OCI-M2 (cell line): ENCODE measurements around the gene OXNAD1.

Experiments used
- DNase-seq: peaks from one replicate; lab custom pipeline; 2025; ENCODE audit not compliant: unreplicated experiment; lab: John Stamatoyannopoulos, UW

OXNAD1 gene

DNA sequence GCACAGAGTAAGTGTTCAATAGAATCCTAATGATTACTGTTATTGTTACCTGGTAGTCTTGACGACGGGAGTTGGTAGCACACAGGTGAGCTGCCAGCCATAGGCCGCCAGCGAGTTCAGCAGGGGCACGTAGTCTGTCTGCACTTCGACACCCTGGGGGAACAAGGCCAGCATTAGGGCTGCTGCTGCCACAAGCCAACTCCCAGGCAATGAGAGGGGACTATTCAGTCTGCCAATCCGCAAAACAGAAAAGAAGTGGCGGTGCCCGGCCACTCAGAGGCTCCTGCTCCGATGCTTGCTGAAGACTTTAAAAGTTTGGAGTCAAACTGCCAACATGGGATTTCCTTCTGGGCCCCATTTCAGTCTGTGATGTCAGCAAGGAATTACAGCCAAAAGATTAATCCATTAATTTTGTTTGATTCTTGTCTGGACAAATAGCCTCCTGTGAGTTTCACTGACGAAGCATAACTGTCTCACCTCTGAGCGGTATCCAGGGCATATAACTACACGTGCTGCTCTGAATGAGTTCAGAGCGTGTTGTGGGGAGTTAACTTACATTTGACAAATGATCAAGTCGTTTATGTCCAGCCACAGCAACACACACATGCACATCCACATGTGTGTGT is 61.8 kb downstream of the OXNAD1 start:
- DNase-seq = no peak

GRCh38 chr3:16328124-16328523 is 63.1 kb downstream of the OXNAD1 start:
- no peak for DNase-seq

DNA sequence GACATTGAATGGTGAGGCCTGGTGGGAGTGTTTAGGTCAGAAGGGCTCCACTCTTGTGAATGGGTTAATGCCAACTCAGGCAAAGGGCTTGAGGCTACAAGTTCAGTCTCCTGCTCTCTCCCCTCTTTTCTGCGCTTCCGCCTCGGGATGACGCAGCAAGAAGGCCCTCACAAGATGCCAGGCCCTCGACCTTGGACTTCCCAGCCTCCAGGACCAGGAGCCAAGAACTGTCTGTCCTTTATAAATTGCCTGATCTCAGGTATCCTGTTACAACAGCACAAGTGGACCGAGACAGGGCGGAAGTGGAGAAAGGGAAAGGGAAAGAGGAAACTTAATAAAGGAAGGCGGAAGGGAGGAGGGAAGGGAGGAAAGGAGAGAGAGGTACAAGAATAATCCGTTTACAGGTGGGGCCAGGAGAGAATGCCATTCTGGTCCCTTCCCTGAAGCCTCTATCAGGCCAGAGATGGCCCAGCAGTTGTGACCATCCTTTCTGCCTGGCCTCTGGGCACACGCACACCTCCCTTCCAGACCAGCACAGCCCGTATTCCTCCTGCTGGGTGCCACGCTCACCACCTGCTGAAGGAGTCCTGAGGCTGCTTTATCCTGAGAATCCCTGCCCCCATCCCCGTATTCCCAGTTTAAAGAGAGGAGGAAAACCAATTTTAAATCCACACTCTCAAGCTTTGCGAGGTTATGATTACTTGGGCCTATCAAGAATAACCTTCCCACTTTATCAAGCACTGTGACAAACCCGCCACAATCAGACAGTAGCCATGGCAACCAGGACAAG is 64.2 kb downstream of the OXNAD1 start:
- no peak for DNase-seq

DNA sequence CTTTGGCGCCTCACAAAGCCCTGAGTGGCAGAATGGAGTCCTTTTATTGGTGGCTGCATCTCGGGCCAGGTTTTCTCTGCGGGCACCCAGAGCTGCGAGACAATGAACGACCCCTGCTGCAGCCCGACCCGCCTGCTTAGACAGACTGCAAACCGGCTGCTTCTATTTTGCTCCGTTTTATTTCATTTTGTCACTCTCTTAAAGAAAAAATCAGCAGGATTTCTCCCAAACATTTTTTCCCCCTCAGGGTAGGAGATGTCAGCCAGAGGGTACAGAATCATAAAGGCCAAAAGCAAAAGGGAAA is 64.8 kb downstream of the OXNAD1 start:
- no peak for DNase-seq

GRCh38 chr3:16330351-16330750 is 65.3 kb downstream of the OXNAD1 start:
- DNase-seq = no peak

DNA sequence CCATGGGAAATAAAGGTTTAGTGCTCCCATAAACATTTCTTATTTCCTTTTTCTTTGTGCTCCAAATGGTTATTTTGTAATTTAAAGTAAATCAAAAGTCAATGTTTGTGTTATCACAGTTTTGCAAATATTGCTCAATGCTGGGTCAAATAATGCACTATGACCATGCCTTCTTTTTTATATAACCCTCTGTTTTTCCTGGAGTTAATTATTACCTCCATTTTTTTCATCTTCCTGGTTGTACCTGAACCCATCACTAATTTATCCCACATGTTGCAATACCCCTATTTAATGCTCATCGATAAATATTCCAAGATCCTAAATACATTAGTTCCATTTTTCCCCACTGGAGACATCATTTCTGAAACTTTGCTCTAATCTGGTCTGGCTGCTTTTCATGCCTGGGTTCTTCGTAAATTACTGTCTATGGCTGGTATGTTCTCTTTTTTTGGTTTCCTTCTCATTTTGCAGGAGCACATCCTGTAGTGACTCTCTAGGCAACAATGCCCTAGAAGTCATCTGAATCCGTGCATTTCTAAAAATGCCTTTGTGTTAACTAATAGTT is 66.4 kb downstream of the OXNAD1 start:
- no peak for DNase-seq

DNA sequence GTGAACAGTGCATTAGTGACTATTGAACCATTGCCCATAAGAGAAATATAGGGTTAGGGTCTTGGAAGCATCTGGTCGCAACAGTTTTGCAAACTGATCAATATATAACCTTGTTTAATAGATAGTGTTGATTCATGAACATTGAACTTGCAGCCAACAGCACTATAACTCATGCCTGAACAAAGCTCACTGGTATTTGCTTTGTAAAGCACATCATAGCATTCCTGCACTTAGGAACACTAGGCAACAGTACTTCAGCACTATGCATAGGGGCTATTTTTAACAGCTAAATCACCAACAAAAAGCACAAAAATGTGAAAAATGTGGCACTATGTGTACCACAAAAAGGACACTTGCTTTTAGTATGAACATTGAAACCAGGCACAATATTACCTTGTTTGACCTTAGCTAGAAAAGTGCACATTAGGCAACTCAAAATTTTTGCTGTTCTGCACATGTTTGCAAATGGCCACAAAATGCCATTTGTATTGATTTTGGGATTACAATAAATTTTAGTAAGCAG is 68.0 kb downstream of the OXNAD1 start:
- DNase-seq = no peak

DNA sequence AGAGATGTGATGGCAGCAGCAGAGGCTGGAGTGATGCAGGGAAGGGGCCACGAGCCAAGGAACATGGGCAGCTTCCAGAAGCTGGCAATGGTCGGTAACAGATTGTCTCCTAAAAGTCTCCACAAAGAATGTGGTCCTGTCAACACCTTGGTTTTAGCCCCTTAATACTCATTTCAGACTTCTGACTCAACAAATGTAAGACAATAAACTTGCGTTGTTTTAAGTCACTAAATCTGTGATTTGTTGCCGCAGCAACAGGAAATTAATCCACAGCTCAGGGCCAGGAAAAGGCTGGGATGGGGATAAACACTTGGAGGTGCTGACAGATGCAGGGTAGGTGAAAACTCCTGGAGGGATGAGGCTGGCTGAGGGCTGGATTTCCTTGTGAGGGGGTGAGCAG is 69.9 kb downstream of the OXNAD1 start:
- DNase-seq = no peak

GRCh38 chr3:16335333-16335732 is 70.3 kb downstream of the OXNAD1 start:
- no peak for DNase-seq

- DNase-seq = no peak
These were observed 71.0 kb downstream of the OXNAD1 start for GRCh38 chr3:16335772-16336645.

- DNase-seq = no peak
These were observed 71.8 kb downstream of the OXNAD1 start for GRCh38 chr3:16336825-16337224.

DNA sequence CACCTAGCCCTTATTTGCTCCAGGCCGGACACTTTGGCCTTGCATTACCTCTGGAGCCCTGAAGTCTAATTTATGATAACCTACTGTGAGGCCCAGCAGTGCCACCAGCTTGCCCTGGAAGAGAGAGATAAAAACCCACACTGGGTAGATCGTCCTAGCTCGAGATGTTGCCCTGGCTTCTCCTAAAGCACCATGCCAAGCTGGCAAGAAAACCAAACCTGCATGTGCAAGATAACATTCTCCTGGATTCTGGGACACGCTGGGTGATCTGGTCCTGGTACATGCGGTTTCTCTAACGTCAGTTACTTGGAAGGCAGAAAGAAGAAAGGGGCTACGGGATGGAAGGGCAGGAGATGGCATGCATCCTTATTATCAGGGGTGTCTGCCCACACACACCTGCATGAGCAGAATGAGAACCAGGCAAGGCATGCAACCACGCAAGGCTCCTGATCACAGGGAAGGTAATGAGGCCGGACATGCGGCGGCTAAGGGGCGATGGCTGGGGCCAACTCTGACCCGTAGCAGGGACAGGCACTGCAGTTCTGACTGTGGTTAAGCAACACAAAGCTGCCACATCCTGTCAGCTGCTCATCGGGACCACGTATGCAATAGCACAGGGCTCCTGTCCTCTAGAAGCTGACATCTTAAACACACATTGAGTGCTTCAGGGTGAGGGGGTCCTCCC is 73.0 kb downstream of the OXNAD1 start:
- DNase-seq = no peak

- no peak for DNase-seq
These were observed 74.0 kb downstream of the OXNAD1 start for GRCh38 chr3:16338999-16339398.

GRCh38 chr3:16343101-16343500 is 78.1 kb downstream of the OXNAD1 start:
- no peak for DNase-seq

DNA sequence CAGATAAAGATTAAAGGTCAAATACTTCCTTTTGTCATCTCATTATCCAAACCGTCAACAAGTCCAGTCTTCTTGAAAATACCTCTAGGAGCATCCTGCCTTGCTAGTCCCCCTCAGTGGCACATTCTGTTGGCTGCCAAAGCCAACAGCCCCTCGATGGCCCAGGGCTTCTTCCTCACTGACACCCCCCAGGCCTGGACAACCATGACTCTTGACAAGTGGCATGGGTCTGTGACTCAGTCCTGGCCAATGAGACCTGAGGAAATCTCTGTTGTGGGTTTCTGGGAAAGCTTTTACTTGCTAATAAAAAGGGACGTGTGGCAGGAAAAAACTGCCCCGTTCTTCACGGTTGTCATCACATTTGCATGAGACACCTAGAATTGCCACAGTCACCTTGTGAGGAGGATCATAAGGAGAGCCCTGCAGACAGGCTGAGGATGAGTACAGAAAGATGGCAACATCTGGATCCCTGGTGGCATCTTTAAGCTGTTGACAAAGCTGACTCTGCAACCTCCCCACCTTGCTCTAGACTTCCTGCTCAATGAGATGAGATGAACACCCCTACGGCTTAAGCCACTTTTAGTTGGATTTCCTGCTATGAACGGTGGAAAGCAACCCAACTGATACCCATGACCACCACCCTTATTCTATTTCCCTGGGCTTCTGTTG is 81.5 kb downstream of the OXNAD1 start:
- DNase-seq = no peak

DNA sequence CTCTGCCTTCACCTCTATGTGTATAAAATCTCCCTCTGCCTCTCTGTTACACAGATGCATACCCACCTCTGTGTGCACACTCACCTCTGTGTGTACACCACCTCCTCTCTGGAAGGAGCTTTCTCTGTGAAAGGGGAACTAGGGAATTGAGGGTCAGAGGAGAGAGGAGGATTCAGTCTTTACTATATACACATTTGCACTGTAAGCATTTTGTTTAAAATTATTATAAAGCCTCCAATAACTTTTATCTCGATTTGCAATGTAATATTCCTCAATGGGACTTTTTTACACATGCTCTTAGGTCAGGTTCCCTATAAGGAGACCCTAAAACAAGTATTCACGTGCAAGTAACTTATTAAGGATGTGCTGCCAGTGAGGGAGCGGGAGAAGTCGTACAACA is 82.5 kb downstream of the OXNAD1 start:
- no peak for DNase-seq

DNA sequence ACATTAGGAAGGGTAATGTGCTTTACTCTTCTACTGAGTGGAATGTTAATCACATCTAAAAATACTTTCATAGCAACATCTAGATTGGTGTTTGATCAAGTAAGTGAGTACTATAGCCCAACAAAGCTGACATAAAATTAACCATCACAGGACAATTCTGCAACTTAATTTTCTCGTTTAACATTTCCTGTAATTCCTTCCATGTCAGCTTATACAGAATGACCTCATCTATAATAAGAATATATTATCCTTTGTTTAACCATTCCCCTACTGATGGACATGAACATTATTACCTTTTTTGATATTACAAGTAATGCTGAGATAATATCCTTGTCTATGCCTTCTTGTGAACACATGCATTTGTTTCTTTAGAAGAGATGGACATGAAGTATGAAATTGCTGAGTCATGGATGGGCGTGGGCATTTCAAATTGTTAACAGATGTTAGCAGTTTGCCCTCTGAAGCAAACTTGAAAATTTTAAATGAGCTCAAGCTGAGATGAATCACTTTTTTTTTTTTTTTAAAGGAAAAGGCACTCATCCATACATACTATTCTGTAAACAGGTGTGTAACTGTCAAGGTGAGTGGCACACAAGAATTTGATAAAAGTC is 85.1 kb downstream of the OXNAD1 start:
- no peak for DNase-seq

DNA sequence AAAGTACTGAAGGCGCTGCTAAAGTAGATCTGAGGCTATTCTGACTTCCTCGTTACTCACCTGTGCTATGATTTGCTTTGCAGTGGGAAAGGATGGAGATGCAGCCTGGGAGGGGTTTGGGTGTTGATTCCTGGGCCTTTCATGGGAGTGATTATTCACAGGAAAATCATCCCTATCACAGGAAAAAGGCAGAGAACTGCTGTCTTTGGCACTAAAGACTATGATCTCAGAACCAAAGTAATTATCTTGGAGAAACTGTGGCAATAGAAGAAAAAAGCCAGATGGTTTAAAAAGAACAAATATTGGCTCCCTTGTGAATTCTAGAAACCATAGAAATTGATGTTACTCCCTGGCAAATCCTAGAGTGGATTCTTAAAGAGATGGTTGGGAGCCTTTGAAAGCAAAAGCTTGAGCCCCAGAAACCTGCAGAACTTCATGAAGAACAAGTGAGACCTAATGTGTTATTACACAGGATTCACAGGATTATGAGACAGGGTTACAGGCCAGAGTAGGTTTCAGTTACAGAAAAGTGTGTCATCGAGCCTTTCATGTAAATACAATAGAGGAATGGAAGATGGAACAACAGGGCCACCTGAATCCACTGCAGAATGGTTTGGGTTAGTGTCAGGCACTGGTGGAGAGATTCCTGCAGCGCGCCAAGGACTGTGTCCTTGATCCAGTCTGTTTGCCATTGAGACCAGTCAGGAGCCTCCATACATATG is 85.7 kb downstream of the OXNAD1 start:
- no peak for DNase-seq

DNA sequence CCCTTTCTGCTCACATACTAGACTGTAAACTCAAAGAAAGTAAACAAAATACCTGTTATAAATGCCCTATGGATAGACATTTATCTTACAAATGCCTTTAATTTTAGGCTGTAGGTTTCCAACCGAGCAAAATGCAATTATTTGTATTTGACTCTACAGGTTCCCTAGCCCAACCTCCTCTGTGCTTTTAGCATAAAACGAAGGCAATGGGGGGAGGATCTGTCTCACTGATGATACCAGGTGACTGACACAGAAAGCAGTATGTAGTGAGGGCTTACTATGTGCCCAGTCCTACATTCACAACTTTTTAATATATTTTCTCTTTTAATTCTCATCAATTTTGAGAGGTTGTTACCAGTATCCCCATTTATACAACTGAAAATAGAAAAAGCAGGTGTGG is 87.4 kb downstream of the OXNAD1 start:
- no peak for DNase-seq
